A549 (cell line): ENCODE data around the gene AJUBA. TPM values are rescaled to one million over a fixed set of nuclear protein-coding genes. Genes with fewer than 3 reads are reported as not detected.
"Not testable (repeated sequence)": the region's sequence is repeated elsewhere in the genome, so short reads cannot be mapped to it uniquely, and the experiment has no call there.

Experiments used
- ATAC-seq, 2 experiments: fragments of 200-7000 bp in 1 of 2; fragments of >200 bp in 1 of 2; cut with Nextera tagmentation in 1 of 2; cut with Tn5 transposase in 1 of 2; 3 replicates each; pipeline versions ENCODE4 v1.8.0 to v1.9.1; 2018 to 2020; ENCODE audit warnings: mild to moderate bottlenecking in 1 of 2, moderate library complexity in 1 of 2
- CTCF ChIA-PET: fragments of 300-600 bp; sonication (Branson Sonifier 250); formaldehyde crosslinking; extraction: SDS; loops from one replicate; lab custom pipeline; 2021; ENCODE audit warnings: antibody characterized with exemption, inconsistent platforms; lab: Yijun Ruan, JAX
- POLR2A ChIA-PET: fragments of 350-600 bp; formaldehyde crosslinking; extraction: SDS; loops from one replicate; lab custom pipeline; 2021; ENCODE audit warnings: antibody characterized with exemption, inconsistent platforms; lab: Yijun Ruan, JAX
- DNase-seq, 2 experiments: peaks; one replicate each; pipeline versions ENCODE4 v3.0.0 to v3.0.0-alpha.2; 2011 to 2016; ENCODE audit warnings: low read depth in 1 of 2, low spot score in 1 of 2
- FAIRE-seq: peaks from 2 replicates; lab custom pipeline; 2011; peaks lifted over from hg19 to GRCh38; lab: Jason Lieb, UNC
- H3K27ac ChIP-seq, 2 experiments: fragments of >200 bp; sonication (Bioruptor Twin); formaldehyde crosslinking; 3 replicates each; pipeline ENCODE4 v1.5.1; 2016 to 2017
- H3K4me1 ChIP-seq: fragments of >200 bp; sonication (Bioruptor Twin); formaldehyde crosslinking; 3 replicates; pipeline ENCODE4 v1.6.1; 2016
- H3K4me2 ChIP-seq: fragments of >200 bp; sonication (Bioruptor Twin); formaldehyde crosslinking; 3 replicates; pipeline ENCODE4 v1.6.1; 2016
- H3K4me3 ChIP-seq: fragments of >200 bp; sonication (Bioruptor Twin); formaldehyde crosslinking; 3 replicates; pipeline ENCODE4 v1.5.1; 2016
- H3K9me3 ChIP-seq: fragments of >200 bp; sonication (Bioruptor Twin); formaldehyde crosslinking; 3 replicates; pipeline ENCODE4 v1.6.1; 2016
- BCL3 ChIP-seq: fragments of >200 bp; sonication (Bioruptor Twin); formaldehyde crosslinking; IDR thresholded peaks from 3 replicates; pipeline ENCODE4 v1.6.1; 2016
- BHLHE40 ChIP-seq: IDR thresholded peaks from 2 replicates; pipeline ENCODE4 v1.6.1; 2012; ENCODE audit warnings: low read depth, low read length, inconsistent platforms
- CBX2 ChIP-seq: fragments of 200-600 bp; sonication (generic); IDR thresholded peaks from 2 replicates; pipeline ENCODE4 v1.6.1; 2016; ENCODE audit warnings: low read depth, mild to moderate bottlenecking, borderline replicate concordance
- E2F6 ChIP-seq: IDR thresholded peaks from 2 replicates; pipeline ENCODE4 v1.6.1; 2012; ENCODE audit warnings: low read depth, borderline replicate concordance
- ESRRA ChIP-seq: fragments of 150-350 bp; IDR thresholded peaks from 2 replicates; pipeline ENCODE4 v1.6.1; 2014; ENCODE audit warnings: mild to moderate bottlenecking, low read length, borderline replicate concordance
- FOSB ChIP-seq: fragments of 250-450 bp; sonication (Bioruptor Pico); IDR thresholded peaks from 2 replicates; pipeline ENCODE4 v1.5.0; 2020; ENCODE audit warnings: mild to moderate bottlenecking, moderate library complexity
- FOXS1 ChIP-seq: fragments of 250-450 bp; sonication (Bioruptor Pico); IDR thresholded peaks from 2 replicates; pipeline ENCODE4 v1.5.0; 2020; ENCODE audit warnings: mild to moderate bottlenecking, moderate library complexity
- HOXA7 ChIP-seq: fragments of 250-450 bp; sonication (Bioruptor Pico); IDR thresholded peaks from 2 replicates; pipeline ENCODE4 v1.5.0; 2020; ENCODE audit warnings: mild to moderate bottlenecking, moderate library complexity
- KDM1A ChIP-seq: fragments of 200-600 bp; sonication (generic); IDR thresholded peaks from 2 replicates; pipeline ENCODE4 v1.6.1; 2016; ENCODE audit warnings: low read depth, mild to moderate bottlenecking
- MAZ ChIP-seq: fragments of 150-350 bp; IDR thresholded peaks from 2 replicates; pipeline ENCODE4 v1.6.1; 2014; ENCODE audit warnings: antibody characterized with exemption, low read depth, low read length, borderline replicate concordance
- MYC ChIP-seq: IDR thresholded peaks from 2 replicates; pipeline ENCODE4 v1.6.1; 2012; ENCODE audit warnings: mild to moderate bottlenecking, inconsistent platforms, low read length, improper control_type of control experiment, borderline replicate concordance
- NPAS2 ChIP-seq: fragments of 250-450 bp; sonication (Bioruptor Pico); IDR thresholded peaks from 2 replicates; pipeline ENCODE4 v1.8.0; 2022; ENCODE audit warnings: mild to moderate bottlenecking, moderate library complexity, borderline replicate concordance
- PHF8 ChIP-seq: fragments of 200-600 bp; sonication (generic); IDR thresholded peaks from 2 replicates; pipeline ENCODE4 v1.6.1; 2016; ENCODE audit warnings: low read depth, mild to moderate bottlenecking, antibody characterized with exemption, moderate library complexity, borderline replicate concordance
- POLR2A ChIP-seq: IDR thresholded peaks from 2 replicates; pipeline ENCODE4 v1.6.1; 2012; ENCODE audit warnings: mild to moderate bottlenecking, low read length
- POLR2AphosphoS2 ChIP-seq: conservative IDR thresholded peaks from 2 replicates; pipeline ENCODE4 v1.6.1; 2012; ENCODE audit warnings: low read length, improper control_type of control experiment, inconsistent platforms
- RFX5 ChIP-seq: fragments of 450-650 bp; IDR thresholded peaks from 2 replicates; pipeline ENCODE4 v1.7.1; 2014; ENCODE audit warnings: antibody characterized with exemption, mild to moderate bottlenecking, moderate library complexity
- SMC3 ChIP-seq: fragments of >200 bp; sonication (Bioruptor Twin); formaldehyde crosslinking; IDR thresholded peaks from 3 replicates; pipeline ENCODE4 v1.6.1; 2018; ENCODE audit warnings: inconsistent platforms
- TFCP2L1 ChIP-seq: fragments of 250-450 bp; sonication (Bioruptor Pico); IDR thresholded peaks from 2 replicates; pipeline ENCODE4 v1.5.0; 2021; ENCODE audit warnings: mild to moderate bottlenecking
- ZC3H11A ChIP-seq: fragments of 450-650 bp; IDR thresholded peaks from 2 replicates; pipeline ENCODE4 v1.6.1; 2014; ENCODE audit warnings: antibody characterized with exemption, mild to moderate bottlenecking
- WGBS: methylation state at CpG from one replicate; pipeline ENCODE4 v1.1.6; 2017; ENCODE audit errors: missing lambda C conversion rate; 5-methylcytosine and 5-hydroxymethylcytosine counted together
- polyA plus RNA-seq, 4 experiments: library from polyadenylated mRNA; depleted of rRNA in 3 of 4; stranded (reverse); fragments of >200 nt; fragmentation: RNase III in 1 of 4; extraction: RNeasy Plus Mini Kit Qiagen cat#74134 plus additional on column Dnase treatment in 1 of 4; gene quantifications; 2 replicates in 3 of 4; 3 replicates in 1 of 4; pipeline ENCODE4 v1.2.3, GENCODE V29; 2011 to 2017
- TF ChIP-seq, protein P1 (sequence below): IDR thresholded peaks from 2 replicates; pipeline ENCODE4 v1.6.1; 2012
- TF ChIP-seq, protein P2 (sequence below): fragments of 250-450 bp; sonication (Bioruptor Pico); IDR thresholded peaks from 2 replicates; pipeline ENCODE4 v1.5.0; 2020; ENCODE audit warnings: low read depth, mild to moderate bottlenecking, moderate library complexity
- TF ChIP-seq, protein P3 (sequence below): fragments of 150-350 bp; IDR thresholded peaks from 2 replicates; pipeline ENCODE4 v1.6.1; 2014; ENCODE audit warnings: low read depth, mild to moderate bottlenecking, low read length
- TF ChIP-seq, protein P4 (sequence below): fragments of 450-650 bp; IDR thresholded peaks from 2 replicates; pipeline ENCODE4 v1.6.1; 2014; ENCODE audit warnings: antibody characterized with exemption

The AJUBA gene
- polyA plus RNA-seq, 2 of the 4 experiments (the other 2 are of a cell fraction), result 53.4 to 98.0 TPM

GRCh38 chr14:23017091-23017490, 34.7 kb upstream of the AJUBA start (continued):
- TF ChIP-seq BHLHE40, result no peak
- no peak for TF ChIP-seq BCL3
- TF ChIP-seq POLR2A, result no peak
- no peak for TF ChIP-seq MAZ
- no peak for TF ChIP-seq POLR2AphosphoS2
- no peak for TF ChIP-seq FOXS1
- no peak for TF ChIP-seq ESRRA
- TF ChIP-seq RFX5, result no peak

DNA sequence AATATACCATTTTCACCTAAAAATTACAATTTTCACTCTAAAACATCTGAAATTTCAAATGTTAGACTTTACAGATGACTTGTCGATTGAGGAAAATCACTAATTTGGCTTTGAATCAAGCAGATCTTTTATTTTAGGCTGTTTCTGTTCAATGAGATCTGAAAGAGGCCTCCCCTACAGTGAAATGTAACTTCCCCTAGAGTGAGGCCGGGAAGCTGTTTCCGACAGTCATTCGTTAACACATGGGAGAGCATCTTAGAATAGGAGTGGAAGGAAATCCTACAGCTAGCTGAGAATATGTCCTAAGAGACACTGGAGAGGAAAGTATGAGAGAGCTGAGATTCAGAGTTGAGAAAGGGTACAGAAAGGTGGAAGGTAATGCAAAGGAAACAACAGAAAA, 33.3 kb upstream of the AJUBA start:
- POLR2A ChIA-PET, result no interaction called here

DNA sequence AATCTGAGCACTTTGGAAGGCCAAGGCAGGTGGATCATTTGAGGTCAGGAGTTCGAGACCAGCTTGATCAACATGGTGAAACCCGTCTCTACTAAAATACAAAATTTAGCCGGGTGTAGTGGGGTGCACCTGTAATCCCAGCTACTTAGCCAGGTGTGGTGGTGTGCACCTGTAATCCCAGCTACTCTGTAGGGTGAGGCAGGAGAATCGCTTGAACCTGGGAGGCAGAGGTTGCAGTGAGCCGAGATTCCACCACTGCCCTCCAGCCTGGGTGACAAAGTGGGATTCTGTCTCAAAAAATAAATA, 31.4 kb upstream of the AJUBA start:
- ATAC-seq, H3K4me3 ChIP-seq, FAIRE-seq: not testable (repeated sequence)

More for the DNA sequence above, 33.3 kb upstream of the AJUBA start:
- Histone ChIP-seq H3K4me2 (no peak overlapping the region), H3K9me3 (no peaks in the 10 kb centered on the region), H3K27ac (no peak overlapping the region), H3K4me3 (no peak overlapping the region), H3K4me1 (no peaks in the 10 kb centered on the region)
- TF ChIP-seq TFCP2L1, result no peak
- TF ChIP-seq NPAS2, result no peak
- TF ChIP-seq CBX2, result no peak
- TF ChIP-seq POLR2A, result no peak
- TF ChIP-seq ZC3H11A, result no peak
- no peak for TF ChIP-seq FOSB (CRISPR knock-in tag)
- TF ChIP-seq, protein P1, sequence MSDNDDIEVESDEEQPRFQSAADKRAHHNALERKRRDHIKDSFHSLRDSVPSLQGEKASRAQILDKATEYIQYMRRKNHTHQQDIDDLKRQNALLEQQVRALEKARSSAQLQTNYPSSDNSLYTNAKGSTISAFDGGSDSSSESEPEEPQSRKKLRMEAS, result no peak
- no peak for TF ChIP-seq E2F6
- no peak for TF ChIP-seq MYC
- no peak for TF ChIP-seq KDM1A
- no peak for TF ChIP-seq ESRRA
- TF ChIP-seq, protein P2, sequence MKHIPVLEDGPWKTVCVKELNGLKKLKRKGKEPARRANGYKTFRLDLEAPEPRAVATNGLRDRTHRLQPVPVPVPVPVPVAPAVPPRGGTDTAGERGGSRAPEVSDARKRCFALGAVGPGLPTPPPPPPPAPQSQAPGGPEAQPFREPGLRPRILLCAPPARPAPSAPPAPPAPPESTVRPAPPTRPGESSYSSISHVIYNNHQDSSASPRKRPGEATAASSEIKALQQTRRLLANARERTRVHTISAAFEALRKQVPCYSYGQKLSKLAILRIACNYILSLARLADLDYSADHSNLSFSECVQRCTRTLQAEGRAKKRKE (CRISPR knock-in tag), result no peak
- TF ChIP-seq, protein P3, sequence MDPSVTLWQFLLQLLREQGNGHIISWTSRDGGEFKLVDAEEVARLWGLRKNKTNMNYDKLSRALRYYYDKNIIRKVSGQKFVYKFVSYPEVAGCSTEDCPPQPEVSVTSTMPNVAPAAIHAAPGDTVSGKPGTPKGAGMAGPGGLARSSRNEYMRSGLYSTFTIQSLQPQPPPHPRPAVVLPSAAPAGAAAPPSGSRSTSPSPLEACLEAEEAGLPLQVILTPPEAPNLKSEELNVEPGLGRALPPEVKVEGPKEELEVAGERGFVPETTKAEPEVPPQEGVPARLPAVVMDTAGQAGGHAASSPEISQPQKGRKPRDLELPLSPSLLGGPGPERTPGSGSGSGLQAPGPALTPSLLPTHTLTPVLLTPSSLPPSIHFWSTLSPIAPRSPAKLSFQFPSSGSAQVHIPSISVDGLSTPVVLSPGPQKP, result no peak
- TF ChIP-seq SMC3, result no peak
- no peak for TF ChIP-seq HOXA7
- TF ChIP-seq, protein P4, sequence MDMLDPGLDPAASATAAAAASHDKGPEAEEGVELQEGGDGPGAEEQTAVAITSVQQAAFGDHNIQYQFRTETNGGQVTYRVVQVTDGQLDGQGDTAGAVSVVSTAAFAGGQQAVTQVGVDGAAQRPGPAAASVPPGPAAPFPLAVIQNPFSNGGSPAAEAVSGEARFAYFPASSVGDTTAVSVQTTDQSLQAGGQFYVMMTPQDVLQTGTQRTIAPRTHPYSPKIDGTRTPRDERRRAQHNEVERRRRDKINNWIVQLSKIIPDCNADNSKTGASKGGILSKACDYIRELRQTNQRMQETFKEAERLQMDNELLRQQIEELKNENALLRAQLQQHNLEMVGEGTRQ, result no peak
- no peak for TF ChIP-seq PHF8
- no peak for TF ChIP-seq POLR2AphosphoS2
- ATAC-seq, result no peak
- no peak for DNase-seq
- WGBS, result 90% methylated on average over 4 of the region's 4 CpGs
- no peak for FAIRE-seq
- CTCF ChIA-PET, result interaction anchor here (1.4 to 9.1 kb wide), 7 partner anchors 9 to 53 kb away, joined by 4 to 55 read pairs (median 6); partner anchors contain the start of gene PSMB11

More for the DNA sequence above, 31.4 kb upstream of the AJUBA start:
- H3K27ac ChIP-seq, H3K4me1 ChIP-seq, H3K4me2 ChIP-seq, DNase-seq, H3K9me3 ChIP-seq: not testable (repeated sequence)
- 87% methylated on average over 5 of the region's 5 CpGs for whole genome bisulfite sequencing
- POLR2A ChIA-PET, result interaction anchor here (0.7 kb wide), 1 partner anchor 10 kb away, joined by 3 read pairs; no protein-coding TSS in a partner anchor
- CTCF ChIA-PET, result interaction anchor here (0.8 to 9.1 kb wide), 9 partner anchors 17 to 55 kb away, joined by 3 to 55 read pairs (median 3); no protein-coding TSS in a partner anchor
